Measurements from ENCODE around the gene PIGZ. TPM values are rescaled to one million over a fixed set of nuclear protein-coding genes. Genes with fewer than 3 reads are reported as not detected.
"Not testable (repeated sequence)": the region's sequence is repeated elsewhere in the genome, so short reads cannot be mapped to it uniquely, and the experiment has no call there.

Gene PIGZ
- total RNA-seq, 6 donors from 2014 or later, result 3.4 to 16.8 (median 7.3) TPM

DNA sequence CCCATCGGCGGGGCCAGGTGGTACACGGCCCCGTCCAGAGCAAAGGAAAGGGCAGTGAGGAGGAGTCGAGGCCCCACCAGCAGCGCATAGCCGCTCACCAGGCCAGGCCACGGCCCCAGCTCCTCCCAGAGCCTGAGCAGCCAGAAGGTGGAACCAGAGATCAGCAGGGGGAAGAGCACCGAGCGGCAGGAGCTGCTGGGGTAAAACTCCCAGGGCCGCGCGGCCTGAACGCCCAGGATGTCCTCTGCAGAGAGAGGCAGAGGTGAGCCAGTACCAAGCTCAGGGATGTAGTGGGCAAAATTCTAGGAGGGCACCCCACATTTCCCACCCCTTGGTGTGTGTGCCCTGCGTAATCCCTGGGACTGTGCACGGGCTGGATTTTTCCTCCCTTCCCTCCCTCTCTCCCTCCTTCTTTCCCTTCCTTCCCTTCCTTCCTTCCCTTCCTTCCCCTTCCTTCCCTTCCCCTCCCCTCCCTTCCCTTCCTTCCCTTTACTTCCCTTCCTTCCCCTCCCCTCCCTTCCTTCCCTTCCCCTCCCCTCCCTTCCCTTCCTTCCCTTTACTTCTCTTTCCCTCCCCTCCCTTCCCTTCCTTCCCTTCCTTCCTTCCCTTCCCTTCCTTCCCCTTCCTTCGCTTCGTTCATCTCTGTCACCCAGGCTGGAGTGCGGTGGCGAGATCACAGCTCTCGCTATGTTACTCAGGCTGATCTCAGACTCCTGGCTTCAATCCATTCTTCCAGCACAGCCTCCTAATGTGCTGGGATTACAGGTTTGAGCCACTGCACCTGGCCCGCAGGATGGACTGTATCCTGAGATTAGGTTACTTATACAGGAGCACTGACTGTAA lies 20.0 kb downstream of the PIGZ start:
- peak overlapping the region in 1 of 4 donors; percentile 34 for H3K27ac ChIP-seq
- no peaks in the 10 kb centered on the region for H3K27me3 ChIP-seq
- peaks cover 0 to 12% (median 2%) of the 10 kb centered on the region in 4 donors for H3K36me3 ChIP-seq
- WGBS, 2 donors, result 62 to 67% methylated on average over 12 to 16 of the region's 22 CpGs
- ATAC-seq (ENCODE audit: low FRiP score in 2 of 2), result peak in 1 of 2 donors; percentile 32
- no peak overlapping the region for H3K4me3 ChIP-seq
- no peaks in the 10 kb centered on the region for H3K9me3 ChIP-seq
- peak in 1 of 2 donors; percentile 79 for DNase-seq
- peaks cover 4 to 8% (median 5%) of the 10 kb centered on the region in 4 donors for H3K4me1 ChIP-seq
- TF ChIP-seq POLR2A (IDR thresholded peaks at IDR 0.05), result no peak
- TF ChIP-seq, protein P1, sequence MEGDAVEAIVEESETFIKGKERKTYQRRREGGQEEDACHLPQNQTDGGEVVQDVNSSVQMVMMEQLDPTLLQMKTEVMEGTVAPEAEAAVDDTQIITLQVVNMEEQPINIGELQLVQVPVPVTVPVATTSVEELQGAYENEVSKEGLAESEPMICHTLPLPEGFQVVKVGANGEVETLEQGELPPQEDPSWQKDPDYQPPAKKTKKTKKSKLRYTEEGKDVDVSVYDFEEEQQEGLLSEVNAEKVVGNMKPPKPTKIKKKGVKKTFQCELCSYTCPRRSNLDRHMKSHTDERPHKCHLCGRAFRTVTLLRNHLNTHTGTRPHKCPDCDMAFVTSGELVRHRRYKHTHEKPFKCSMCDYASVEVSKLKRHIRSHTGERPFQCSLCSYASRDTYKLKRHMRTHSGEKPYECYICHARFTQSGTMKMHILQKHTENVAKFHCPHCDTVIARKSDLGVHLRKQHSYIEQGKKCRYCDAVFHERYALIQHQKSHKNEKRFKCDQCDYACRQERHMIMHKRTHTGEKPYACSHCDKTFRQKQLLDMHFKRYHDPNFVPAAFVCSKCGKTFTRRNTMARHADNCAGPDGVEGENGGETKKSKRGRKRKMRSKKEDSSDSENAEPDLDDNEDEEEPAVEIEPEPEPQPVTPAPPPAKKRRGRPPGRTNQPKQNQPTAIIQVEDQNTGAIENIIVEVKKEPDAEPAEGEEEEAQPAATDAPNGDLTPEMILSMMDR (IDR thresholded peaks at IDR 0.05), result no peak
- no peak for TF ChIP-seq EP300 (IDR thresholded peaks at IDR 0.05)
- no peak for TF ChIP-seq POLR2AphosphoS5 (IDR thresholded peaks at IDR 0.05)

DNA sequence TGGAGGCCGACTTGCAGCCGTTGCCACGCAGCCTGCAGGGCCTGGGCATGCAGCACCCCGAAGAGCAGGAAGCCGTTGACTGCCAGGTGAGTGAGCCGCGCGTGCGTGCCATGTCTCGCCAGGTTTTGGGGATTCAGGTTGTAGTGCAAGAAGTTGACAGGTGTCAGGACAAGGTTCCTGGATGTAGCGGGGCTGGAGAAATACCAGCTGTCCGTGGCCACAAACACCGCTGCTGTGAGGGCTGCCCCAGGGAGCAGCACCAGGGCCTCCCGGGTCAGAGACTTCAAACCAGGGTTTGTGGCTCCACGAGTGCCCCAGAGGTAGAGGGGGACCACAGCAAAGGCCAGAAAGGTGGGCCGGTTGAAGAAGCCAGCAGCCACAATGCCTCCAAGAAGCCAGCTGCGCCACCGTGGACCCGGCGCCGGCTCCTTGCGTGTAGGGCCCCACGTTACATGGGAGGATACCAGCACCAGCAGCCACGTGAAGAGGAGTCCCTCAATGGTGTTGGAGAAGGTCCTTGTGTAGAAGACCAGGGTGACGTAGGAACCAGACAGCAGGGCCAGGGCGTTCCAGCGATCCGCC lies 20.7 kb downstream of the PIGZ start:
- no peak overlapping the region for H3K4me3 ChIP-seq
- WGBS, 2 donors, result 78 to 86% methylated on average over 13 to 14 of the region's 28 CpGs
- peaks cover 0 to 12% (median 2%) of the 10 kb centered on the region in 4 donors for H3K36me3 ChIP-seq
- TF ChIP-seq EP300 (IDR thresholded peaks at IDR 0.05), result no peak
- no peak for TF ChIP-seq POLR2AphosphoS5 (IDR thresholded peaks at IDR 0.05)
- TF ChIP-seq, protein P1 (IDR thresholded peaks at IDR 0.05), result no peak
- TF ChIP-seq POLR2A (IDR thresholded peaks at IDR 0.05), result no peak
- H3K27ac ChIP-seq, result no peak overlapping the region
- peaks cover 9 to 15% (median 11%) of the 10 kb centered on the region in 4 donors for H3K4me1 ChIP-seq
- H3K9me3 ChIP-seq, result no peaks in the 10 kb centered on the region
- no peaks in the 10 kb centered on the region for H3K27me3 ChIP-seq
- DNase-seq, result peak in 1 of 2 donors; percentile 67
- ATAC-seq (ENCODE audit: low FRiP score in 2 of 2), result peak in 1 of 2 donors; percentile 6

DNA sequence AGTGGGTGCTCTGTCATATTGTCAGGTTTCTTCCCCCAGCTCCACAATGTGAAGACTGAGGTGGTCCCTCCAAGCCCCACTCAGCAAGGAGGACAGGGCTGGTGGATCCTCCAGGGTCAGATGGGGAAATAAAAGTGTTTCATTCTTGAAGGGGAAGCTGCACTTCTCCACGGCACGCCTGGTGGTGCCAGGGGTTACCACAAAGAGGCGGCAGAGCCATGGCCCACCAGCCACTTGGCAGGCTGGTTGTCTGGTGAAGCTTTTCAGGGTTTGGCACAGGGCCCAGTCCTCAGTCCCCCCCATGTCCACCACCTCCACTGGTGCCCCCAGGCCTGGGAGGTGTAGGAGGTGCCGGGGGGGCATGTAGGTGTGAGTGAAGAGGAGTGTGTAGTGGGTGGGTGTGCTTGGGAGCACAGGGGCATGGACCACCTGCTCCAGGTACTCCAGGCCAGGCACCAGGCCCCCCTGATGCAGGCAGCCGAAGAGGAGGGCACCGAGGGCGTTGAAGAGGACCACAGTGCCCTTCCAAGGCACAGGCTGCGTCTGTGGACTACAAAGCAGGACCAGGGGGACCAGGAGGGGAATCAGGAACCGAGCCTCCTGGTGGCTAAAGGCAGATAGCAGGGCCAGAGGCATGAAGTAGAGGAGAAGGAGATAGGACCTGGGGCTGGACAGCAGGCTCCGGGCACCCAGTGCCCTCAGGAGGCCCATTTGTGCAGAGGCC lies 21.3 kb downstream of the PIGZ start:
- WGBS, 2 donors, result 82 to 94% methylated on average over 9 to 10 of the region's 10 CpGs
- no peak for ATAC-seq (ENCODE audit: low FRiP score in 2 of 2)
- no peaks in the 10 kb centered on the region for H3K9me3 ChIP-seq
- no peak overlapping the region for H3K27ac ChIP-seq
- H3K27me3 ChIP-seq, result no peaks in the 10 kb centered on the region
- H3K36me3 ChIP-seq, result peaks cover 0 to 12% (median 2%) of the 10 kb centered on the region in 4 donors
- DNase-seq, result peak in 1 of 2 donors; percentile 38
- TF ChIP-seq EP300 (IDR thresholded peaks at IDR 0.05), result no peak
- TF ChIP-seq POLR2AphosphoS5 (IDR thresholded peaks at IDR 0.05), result no peak
- TF ChIP-seq, protein P1 (IDR thresholded peaks at IDR 0.05), result no peak
- TF ChIP-seq POLR2A (IDR thresholded peaks at IDR 0.05), result no peak
- H3K4me3 ChIP-seq, result no peak overlapping the region
- peaks cover 9 to 17% (median 11%) of the 10 kb centered on the region in 4 donors for H3K4me1 ChIP-seq

DNA sequence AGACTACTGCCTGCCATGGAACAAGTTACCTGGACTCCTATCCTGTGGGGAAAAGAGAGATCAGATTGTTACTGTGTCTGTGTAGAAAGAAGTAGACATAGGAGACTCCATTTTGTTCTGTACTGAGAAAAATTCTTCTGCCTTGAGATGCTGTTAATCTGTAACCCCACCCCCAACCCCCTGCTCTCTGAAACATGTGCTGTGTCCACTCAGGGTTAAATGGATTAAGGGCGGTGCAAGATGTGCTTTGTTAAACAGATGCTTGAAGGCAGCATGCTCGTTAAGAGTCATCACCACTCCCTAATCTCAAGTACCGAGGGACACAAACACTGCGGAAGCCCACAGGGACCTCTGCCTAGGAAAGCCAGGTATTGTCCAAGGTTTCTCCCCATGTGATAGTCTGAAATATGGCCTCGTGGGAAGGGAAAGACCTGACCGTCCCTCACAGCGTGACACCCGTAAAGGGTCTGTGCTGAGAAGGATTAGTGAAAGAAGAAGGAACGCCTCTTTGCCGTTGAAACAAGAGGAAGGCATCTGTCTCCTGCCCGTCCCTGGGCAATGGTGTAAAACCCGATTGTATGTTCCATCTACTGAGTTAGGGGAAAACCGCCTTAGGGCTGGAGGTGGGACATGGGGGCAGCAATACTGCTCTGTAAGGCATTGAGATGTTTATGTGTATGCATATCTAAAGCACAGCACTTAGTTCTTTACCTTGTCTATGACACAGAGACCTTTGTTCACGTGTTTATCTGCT lies 24.4 kb downstream of the PIGZ start:
- H3K9me3 ChIP-seq; ATAC-seq (ENCODE audit: low FRiP score in 2 of 2); H3K27ac ChIP-seq; H3K27me3 ChIP-seq; DNase-seq: not testable (repeated sequence)
- Histone ChIP-seq H3K4me3 (peak overlapping the region in 1 of 4 donors; percentile 69), H3K4me1 (peaks cover 17 to 34% (median 22%) of the 10 kb centered on the region in 4 donors), H3K36me3 (peaks cover 0 to 11% (median 3%) of the 10 kb centered on the region in 4 donors)
- 78 to 81% methylated on average over 13 to 14 of the region's 14 CpGs for WGBS, 2 donors
